GM04504 (cell line): ENCODE data around the gene PLD3.

Experiments
- DNase-seq: peaks from one replicate; pipeline ENCODE4 v3.0.0-alpha.2; 2012; ENCODE audit warnings: low read depth

Gene PLD3

GRCh38 chr19:40414542-40415535, 66.3 kb downstream of the PLD3 start:
- DNase-seq: no peak

GRCh38 chr19:40415768-40416167, 67.3 kb downstream of the PLD3 start:
- no peak for DNase-seq

- DNase-seq: no peak
These were observed 68.6 kb downstream of the PLD3 start for GRCh38 chr19:40416918-40417642.

GRCh38 chr19:40417643-40417981, 69.1 kb downstream of the PLD3 start:
- DNase-seq: no peak

- DNase-seq: no peak
These were observed 69.5 kb downstream of the PLD3 start for GRCh38 chr19:40418040-40418439.

GRCh38 chr19:40419066-40419612, 70.6 kb downstream of the PLD3 start:
- no peak for DNase-seq

- DNase-seq: no peak
These were observed 71.3 kb downstream of the PLD3 start for GRCh38 chr19:40419780-40420179.

DNA sequence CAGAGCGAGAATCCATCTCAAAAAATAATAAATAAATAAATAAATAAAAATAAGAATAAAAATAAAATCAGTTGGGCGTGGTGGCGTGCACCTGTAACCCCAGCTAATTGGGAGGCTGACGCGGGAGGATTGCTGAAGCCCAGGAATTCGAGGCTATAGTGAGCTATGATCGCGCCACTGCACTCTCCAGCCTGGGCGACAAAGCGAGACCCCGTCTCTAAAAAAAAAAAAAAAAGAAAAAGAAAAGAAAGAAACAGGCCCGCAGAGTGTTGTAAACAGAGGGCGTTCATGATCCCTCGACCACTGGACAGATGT, 71.9 kb downstream of the PLD3 start:
- DNase-seq: no peak

DNA sequence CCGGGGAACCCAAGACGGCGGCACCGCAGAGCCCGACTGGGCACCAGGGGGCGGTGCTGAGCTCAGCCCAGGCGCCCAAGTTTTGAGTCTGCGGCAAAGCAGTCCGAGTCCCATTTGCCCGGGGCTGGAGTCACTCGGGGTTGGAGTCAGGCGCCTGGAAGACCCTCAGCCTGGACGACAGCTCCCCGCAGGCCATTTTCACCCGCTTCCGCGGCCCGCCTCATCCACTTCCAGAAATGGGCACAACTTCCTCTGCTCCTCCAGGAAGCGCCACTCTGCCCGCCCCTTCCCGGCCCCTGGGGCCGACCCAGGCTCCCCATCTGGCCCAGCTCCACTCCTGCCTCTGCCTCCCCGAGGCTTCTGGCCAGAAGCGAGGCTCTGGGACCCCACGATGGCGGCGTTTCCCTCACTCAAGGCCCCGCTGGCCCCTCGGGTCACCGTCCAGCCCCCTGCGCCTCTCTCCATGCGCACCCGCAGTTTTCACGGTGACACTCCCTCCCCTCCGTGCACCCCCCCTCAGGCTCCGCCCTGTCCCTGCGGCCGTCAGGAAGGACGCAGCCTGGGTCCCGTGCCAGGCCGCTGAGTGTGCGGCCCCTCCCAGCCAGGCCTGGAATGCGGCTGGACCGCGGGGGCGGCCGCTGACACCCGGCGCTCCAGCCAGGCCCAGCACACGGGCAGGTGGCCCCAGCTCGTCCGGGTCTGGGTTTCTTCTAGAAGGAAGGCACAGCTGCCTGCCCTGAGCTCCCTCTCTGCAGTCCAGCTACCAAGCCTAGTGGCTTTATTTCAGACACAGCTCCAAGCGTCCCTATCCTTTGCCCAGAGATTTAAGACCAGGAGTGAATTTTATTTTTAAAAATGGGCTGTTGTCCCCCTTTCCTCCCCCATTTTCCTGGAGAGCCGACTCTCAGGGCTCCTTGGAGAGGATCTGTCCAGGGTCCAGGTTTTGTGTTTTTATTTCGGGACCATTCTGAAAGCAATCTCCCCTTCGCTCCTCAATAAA, 72.6 kb downstream of the PLD3 start:
- peak; percentile 87 for DNase-seq

DNA sequence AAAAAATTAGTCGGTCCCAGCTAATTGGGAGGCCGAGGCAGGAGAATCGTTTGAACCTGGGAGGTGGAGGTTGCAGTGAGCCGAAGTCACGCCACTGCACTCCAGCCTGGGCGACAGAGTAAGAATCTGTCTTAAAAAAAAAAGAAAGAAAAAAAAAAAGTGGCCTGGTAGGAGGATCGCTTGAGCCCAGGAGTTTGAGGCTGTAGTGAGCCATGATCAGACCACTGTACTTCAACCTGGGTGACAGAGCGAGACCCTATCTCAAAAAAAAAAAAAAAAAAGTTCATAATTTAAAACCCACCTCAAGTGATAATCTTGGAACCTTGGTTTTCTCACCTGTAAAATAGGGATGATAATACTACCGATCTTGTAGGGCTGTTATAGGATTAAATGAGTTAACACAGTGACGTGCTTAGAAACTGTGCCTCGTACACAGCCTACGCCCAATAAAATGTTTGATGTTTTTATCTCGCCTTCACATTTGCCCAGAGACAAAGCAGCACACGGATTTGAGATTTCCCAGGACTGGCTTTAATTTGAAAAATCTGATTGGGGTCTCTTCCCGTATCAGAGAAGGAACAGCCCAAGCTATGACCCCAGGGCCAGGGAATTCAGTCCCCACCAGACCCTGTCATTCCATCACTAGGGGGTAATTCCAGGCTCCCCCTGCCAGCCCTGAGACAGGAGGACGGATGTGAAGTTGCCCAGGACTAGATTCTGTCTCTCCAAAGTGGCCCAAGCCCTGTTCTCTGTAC, 73.7 kb downstream of the PLD3 start:
- DNase-seq: no peak

GRCh38 chr19:40422748-40423566, 74.5 kb downstream of the PLD3 start:
- no peak for DNase-seq

DNA sequence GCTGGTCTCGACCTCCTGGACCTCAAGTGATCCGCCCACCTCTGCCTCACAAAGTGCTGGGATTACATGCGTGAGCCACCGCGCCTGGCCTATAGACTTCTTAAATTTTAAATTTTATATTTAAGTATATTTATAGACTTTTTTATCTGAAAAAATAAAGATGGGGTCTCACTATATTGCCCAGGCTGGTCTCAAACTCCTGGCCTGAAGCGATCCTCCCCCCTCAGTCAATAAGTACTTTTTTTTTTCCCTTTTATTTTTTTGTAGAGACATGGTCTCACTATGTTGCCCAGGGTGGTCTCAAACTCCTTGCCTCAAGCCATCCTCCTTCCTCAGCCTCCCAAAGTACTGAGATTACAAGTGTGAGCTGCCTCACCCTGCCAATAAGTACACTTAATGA, 75.4 kb downstream of the PLD3 start:
- DNase-seq: no peak

DNA sequence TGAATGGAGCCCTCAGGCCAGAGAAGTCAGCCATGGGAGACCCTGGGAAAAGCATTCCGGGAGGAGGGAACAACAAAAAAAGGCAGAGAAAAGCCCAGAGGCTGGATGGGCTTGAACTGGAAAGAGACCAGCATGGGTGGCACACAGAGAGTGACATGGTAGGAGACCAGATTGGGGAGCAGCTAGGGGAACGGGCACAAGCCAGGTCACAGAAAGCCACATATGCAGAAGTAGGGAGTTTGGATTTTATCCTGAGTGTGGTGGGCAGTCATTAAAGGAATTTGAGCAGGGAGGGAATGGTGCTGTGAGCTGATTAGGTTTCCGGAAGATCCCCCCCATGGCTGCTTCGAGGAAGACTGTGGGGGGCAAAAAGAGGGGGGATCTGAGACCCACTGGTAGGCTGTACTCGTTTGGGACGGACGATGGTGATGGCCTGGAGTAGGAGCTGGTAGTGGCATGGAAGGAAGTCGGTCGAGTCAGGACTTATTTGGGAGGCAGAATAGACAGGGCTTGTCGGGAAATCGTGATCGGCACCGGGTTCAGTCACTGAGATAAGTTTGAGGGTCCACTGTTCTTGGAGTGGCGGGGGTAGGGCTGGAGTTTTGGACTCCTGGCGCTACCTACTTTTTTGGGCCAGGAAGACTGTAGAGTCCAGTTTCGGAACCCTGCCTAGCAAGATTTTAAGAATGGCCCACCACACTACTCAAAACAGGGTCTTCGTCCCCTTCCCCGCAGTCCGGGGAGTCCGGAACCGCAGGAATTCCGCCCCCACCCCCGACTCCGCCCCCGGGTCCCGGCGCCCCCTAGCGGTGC, 76.3 kb downstream of the PLD3 start:
- no peak for DNase-seq

DNA sequence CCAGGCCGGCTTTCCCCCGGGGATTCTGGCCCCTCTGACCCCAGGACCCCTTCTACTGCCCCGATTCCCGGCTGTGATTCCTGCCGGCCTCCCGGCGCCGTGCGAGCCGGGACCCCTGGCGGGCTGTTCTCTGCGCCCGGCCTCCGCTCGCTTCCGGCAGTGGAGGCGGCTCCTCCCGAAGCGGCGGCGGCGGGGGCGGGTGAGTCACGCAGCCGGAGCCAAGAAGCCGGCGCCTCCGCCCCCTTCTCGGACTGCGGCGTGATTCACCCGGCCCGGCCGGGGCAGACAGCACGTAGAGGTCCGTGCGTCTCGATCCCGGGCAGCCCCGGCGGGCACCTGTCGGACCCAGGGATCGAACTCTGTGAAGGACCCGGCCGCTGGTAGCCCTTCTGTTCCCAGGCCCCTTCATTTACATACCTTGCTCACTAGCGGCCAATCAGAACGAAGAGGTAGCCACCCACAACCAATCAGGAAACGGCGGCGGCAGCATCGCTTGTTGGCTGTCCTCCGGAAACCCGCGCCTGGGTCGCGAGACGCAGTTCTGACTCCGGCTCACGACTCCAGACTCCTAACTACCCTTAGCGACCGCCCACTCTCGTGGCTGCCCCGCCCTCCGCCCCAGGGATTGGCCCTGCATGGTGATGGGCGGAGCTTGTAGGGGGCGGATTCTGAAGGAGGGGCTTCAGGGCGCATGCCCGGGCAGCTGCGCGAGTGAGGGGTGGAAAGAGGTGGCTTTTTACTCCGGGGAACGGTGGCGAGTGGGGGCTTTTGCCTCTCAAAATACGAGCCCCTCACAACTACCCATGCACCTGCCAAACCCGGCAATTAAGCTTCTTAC, 77.2 kb downstream of the PLD3 start, which contains the start of gene SERTAD1:
SERTAD1 (minus strand) TSS at position 543 of the 838 bp plus-strand sequence. CDS start 2,446 bp downstream, outside the sequence.
- DNase-seq: peak; percentile 98
